ENCODE data around the gene MON2.
"Not testable (repeated sequence)": the region's sequence is repeated elsewhere in the genome, so short reads cannot be mapped to it uniquely, and the experiment has no call there.

MON2 gene

DNA sequence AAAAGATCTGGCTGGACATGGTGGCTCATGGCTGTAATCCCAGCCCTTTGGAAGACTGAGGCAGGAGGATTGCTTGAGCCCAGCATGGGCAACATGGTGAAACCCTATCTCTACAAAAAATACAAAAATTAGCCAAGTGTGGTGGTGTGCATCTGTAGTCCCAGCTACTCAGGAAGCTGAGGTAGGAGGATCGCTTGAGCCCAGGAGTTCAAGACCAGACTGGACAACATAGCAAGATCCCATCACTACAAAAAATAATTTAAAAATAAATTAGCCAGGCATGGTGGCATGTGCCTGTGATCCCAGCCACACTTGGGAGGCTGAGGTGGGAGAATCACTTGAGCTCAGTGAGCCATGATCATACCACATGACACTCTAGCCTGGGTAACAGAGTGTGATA, 92.7 kb downstream of the MON2 start:
- not testable (repeated sequence) for DNase-seq

DNA sequence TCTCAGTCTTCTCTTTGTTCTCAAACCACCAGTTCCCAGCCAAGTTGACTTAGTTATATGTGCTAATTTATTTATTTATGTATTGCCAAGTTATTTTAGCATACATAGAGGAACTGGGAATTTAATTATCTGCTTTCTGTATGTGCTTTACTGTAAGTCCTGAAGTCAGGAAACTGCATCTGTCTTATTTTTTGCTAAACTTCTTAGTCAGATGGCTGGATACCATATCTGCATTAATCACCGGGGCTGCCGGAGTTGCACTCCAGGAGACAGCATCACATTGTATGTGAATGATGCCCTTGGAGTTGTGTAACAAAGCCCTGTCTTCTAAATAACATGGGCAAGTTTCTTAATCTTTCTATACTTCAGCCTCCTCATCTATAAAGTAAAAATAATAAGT, 96.2 kb downstream of the MON2 start:
- DNase-seq, result no peak

DNA sequence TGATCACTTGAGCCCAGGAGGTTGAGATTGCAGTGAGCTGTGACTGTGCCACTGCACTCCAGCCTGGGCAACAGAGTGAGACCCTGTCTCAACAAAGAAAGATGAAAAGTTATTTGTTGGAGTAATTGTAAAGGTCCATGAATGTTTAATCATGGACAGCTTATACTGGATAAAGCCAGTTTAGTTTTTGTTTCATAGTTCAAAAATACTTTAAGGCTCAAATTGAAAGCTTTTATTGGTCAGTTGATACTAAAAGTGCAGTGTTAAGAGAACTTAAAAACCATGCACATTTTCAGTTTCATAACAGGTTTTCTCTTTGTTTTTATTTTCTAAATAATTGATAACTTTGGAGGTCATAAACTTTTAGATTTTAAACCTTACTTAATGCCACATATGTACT, 108.4 kb downstream of the MON2 start:
- DNase-seq, result no peak

DNA sequence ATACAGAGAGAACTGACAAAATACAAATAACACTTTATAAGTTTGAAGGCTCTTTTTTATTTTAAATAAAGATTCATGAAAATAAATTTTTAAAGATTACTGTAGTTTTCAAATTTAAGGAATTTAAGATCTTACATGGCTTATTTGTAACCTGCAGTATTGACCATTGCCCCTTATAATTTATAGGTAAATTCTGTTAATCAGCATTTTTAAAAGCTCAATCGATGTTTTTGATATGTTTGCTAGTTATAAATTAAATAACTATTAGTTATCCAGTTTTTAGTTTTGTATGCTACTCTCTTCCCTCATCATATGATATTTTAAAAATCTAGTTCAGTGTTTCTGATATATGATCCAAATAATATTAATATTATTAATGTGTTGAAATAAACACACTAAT, 109.9 kb downstream of the MON2 start:
- no peak for DNase-seq

DNA sequence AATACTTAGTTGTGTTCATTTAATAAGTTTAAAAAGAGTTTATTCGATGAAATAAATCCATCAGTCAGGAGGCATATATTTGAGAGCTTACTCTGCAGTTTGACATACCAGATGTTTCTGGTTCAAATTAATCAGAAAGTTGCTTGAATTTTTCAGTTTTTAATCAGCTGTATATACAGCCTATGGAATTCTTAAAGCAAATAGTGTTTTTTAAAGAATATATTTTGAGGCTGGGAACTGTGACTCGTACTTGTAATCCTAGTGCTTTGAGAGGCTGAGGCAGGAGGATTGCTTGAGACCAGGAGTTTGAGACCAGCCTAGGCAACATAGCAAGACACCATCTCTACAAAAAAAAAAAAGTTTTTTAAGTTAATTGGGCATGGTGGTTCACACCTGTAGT, 112.1 kb downstream of the MON2 start:
- no peak for DNase-seq

DNA sequence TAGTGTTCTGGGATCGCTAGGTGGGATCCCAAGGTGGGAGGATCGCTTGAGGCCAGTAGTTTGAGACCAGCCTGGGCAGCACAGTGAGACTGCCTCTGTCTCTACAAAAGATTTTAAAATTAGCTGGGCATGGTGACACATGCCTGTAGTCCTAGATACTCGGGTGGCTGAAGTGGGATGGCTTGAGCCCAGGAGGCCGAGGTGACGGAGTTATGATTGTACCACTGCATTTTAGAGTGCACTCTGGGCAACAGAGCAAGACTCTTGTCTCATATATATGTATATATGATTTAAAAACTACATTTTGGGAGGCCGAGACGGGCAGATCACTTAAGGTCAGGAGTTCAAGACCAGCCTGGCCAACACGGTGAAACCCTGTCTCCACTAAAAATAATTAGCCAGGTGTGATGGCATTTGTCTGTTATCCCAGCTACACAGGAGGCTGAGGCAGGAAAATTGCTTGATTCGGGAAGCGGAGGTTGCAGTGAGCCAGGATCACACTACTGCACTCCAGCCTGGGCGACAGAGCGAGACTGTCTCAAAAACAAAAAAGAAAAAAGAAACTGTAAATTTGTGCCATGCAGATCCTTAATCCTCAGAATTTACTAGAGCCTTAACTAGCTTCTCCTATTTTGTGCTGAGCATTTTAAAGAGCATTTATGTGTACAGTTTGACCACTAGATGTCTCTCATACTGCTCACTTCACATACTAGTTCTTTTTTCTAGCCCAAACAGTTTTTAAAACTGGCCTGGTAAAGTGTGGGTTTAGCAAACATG, 114.8 kb downstream of the MON2 start:
- DNase-seq, result peak; percentile 39

DNA sequence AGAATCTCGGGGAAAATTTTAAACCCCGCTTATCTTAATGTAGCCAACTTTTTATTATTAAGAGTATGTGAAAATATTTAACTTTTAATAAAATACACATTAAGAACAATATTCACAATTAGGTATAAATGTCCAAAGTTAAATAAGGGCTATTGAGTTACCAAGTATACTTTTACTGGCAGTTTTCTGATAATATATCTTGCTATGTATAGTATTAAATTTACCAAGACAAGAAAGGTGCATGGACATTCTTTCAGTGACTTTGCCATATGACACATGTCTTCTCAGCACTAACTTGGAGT, 115.4 kb downstream of the MON2 start:
- no peak for DNase-seq

DNA sequence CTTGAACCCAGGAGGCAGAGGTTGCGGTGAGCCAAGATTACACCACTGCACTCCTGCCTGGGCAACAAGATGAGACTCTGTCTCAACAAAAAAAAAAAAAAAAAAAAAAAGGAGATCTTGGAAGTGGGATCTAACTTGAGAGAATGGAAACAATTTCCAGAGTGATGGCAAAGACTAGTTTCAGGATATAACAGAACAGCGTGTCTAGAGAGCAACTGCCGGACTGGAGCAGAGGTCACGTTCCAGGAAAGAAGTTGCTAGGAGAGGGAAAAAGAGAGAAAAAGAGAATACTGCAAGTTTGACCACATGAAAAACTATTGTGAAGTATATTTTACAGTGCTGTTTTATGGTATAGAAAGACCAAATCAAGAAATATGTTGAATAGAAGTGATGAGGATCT, 118.0 kb downstream of the MON2 start:
- no peak for DNase-seq

DNA sequence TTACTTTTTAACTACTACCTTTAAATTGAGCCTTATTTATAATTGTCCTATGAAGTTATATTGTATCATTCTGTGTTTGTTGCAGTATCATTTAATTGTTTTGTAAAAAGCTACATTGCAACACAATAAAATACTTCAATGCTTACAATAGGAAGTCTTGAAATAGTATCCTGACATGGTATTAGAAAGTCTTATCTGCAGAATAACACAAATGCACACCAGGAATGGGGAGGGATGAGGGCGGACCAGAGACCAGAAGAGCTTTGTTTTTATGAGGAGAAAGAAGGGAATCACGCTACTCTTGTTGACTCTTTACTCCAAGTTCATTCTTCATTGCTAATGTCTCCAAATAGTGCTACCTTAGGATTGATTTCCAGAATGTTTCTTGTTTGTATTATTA, 120.2 kb downstream of the MON2 start:
- DNase-seq, result no peak

DNA sequence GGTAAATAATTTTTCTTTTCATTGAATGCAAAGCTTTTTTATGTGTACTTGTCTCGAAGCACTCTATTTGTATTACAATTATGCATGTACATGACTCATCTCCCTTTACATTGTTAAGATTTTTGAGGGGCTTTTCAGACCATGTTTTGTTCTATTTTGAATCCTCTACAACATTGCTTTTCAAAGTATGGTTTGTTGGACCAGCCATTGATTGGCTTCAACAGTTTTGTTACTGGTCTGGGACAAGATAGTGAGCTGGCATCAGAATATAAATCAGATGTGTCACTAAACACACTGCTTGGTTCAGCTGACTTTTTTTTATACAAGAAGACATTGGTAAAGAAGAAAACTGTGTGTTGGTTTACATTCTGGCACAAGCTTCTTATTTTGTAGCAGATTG, 122.3 kb downstream of the MON2 start:
- DNase-seq, result no peak

DNA sequence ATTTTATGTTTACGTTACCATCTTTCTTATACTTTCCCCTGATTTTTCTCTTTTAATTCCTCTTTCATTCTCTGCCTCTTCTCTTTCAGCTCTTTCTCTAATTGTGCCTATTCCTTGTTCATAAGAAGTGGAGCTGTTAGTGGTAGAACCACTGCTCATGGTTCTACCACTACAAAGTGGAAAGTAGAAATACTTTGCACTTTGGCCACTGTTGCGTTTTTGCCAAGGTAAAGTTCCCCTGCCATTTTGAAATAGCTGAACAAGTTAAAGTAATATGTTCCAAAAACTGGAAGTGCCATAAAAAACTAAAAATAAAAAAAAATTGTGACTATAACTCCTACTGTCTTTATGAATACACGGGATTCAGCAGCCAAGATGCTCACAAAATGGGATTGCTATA, 130.6 kb downstream of the MON2 start:
- no peak for DNase-seq

DNA sequence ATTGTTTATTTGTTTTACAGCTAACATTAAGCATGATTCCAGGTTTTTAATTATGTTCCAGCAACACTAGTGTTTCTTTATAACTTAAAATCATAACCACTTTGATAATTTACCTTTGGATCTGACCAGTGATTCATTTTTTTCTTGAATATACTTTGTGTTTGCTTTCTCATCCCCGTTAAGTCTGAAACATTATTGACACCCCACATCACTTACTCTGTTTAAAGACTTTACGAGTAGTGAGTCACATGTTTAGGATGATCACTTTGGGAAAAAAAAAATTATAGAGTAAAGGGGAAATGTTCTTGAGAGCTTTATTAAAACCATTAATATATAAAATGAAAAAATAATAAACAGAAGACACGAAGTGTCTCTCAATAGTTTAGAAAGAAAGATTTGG, 132.2 kb downstream of the MON2 start:
- no peak for DNase-seq

DNA sequence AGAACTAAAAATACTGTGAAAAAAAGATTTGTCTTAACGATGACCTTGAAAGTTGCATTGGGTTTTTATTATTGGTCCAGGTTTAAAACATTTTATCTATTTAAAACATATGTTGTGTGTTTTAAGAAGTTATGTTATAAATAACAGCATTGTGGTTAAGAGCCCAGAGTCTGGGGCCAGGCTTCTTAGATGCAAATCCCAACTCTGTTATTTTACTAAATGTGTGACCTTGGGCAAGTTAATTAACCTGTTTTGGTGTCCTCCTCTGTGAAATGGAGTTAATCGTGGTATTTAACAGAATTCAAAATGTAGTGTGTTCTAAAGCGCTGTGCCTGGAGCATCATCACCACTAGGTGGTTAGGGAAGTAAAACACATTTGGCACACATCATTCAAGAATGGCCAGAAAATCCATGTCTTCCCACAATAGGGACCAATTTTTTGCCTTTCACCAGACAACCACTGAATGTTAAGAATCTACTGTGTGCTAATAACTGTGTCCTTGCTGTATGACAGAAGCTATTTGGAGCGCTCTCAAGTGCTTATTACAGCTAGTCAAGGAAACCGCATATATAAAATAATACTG, 133.3 kb downstream of the MON2 start:
- DNase-seq, result no peak

DNA sequence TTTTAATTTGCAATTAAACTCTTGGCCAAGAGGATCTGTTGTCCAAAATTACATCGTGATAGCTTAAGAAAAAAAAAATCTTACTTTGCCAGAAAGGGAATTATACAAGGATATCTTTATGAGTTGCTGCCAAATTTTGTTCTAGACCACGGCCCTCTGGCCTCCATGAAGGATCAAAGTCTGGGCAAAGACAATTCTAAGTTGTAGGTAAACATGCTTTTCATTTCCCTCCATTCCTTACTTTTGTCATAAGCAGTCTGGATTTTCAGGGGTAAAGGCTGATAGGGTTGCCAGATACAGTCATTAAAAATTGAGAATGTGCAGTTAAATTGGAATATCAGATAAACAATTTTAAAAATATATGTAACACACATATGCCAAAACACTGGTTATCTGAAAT, 135.1 kb downstream of the MON2 start:
- DNase-seq, result no peak

DNA sequence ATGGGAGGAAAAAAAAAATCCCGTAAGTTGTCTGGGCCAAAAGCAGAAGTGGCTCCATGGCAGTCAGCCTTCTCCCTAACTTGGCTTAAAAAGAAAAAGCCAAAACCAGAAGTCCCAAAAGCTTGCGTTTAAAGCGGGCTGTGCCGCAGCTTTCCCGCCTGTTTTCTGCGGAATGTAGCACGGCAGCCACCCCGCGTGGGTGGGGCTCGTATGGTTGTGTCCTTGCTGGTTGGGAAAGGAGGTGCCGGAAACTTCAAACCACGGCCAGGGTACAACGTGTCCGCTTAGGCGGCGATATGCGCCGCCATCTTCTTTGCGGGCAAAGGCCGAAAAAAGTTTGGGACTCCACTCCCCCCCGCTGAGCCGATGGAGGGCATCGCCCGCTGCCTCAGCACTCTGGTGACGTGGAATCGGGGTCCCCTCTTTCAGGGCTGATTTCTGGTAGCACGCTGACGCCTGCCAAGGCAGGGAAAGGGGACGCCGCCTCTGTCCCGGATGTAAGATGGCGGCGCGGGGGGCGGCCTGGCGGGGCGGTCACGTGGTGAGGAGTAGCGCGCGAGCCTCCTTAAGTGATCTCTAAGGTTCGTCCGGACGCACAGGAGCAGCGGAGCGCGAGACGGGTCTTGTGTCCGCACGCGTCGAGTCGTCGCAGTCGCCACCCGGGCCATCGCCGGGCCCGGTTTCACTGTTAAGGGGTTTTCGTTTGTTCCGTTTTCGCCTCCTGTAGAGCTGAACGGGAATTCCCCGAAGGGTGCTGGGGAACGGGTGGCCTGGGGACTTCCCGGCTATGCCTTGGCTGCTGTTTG, 135.8 kb downstream of the MON2 start:
- peak; percentile 92 for DNase-seq

DNA sequence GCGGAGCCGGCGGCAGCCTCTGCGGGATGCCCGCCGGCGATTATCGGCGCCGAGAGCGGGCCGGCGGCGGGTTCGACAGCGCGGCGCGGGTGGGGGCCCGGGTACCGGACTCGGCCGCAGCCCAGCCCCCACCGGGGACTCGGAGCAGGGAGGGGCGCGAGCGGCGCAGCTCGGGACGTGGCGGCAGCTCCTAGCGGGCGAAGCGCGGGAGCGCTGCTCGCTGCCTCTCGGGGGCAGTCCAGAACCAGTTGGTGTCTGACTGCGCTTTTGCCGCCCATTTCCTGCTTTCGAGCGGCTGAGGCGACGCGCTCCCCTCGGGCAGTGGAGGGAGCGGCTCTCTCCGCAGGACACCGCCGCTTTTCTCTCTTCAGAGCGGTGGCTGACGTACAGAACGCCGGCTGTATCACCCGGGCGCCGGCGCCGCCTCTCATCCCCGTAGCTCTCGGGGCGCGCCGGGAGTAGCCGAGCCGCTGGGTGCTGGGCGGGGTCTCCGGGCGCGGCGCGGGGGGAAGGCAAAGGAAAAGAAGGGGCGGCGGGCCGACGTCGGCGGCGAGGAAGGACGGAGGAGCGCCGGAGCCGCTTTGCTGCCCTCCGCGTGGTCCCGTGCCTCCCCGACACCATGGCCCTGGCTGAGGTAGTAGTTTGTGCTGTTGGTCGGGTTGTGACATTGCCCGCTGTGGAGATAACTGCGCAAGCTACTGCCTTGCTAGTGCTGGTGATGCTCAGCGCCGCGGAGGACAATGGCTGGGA, 136.6 kb downstream of the MON2 start:
- peak; percentile 81 for DNase-seq

DNA sequence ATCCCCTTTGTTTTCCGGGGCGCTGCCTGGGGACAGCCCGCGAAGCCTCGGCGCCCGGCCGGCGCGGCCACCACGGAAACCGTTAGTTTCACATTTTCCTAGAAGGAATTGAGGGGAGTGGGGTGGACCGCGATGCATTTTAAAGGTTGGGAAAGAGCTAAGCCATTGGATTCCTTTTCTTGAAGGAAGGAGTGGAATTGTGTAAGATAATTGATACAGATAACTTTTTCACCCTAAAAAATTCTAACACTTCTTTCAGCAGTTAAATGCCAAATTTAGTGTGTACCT, 137.1 kb downstream of the MON2 start:
- no peak for DNase-seq

DNA sequence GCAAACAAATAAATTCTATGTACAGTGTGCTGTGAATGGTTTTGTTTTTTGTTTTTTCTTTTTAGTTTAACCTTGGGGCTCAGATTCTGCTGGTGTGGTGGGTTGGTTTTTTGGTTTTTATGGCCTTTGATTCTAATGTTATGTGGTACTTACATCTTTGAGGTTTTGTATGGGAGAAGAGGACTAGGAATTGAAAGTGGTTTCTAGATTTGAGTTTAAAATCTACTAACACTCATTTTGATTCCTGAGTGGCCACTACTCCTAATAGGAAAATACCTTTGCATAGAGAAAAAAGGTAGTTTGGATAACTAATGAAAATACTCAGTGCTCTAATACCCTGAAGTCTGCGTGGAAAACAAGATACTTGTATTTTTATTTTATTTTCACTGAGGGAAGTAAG, 137.7 kb downstream of the MON2 start:
- no peak for DNase-seq

DNA sequence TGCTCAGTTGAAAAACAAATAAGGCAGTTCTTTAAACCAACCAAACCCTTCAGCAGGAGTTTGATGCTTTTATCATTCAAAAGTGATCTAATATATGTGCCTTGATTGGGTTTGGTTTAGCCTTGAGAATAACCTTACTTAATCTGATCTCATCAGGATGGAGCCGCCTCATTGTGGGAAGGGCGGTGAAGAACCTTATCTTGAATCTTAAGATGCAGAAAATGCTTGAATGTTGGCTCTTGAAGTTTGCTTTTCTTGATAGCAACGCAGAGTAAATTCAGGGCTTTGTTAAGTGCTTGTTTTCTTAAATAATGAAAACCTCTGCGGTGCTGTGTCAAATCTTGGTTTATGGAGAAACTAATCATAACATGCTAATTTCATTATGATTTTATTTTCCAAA, 138.2 kb downstream of the MON2 start:
- DNase-seq, result no peak

DNA sequence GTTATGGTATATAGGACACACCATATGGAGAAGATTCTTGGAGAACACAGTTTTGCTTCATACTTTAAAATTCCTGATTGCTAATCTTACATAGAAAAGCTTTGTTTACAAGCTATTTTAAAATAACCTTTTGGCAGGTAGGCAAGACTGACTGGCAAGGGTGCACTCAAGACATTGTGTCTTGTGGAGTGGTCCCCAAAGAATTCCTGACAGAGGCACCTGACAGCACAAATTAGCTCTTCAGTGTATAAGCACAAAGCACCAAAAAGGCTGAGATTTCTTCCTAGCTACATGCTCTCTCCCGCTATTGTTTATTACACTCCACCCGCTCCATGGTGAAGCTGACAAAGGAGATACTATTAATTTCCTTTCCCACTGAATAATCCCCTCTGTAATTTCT, 139.4 kb downstream of the MON2 start:
- DNase-seq, result no peak

DNA sequence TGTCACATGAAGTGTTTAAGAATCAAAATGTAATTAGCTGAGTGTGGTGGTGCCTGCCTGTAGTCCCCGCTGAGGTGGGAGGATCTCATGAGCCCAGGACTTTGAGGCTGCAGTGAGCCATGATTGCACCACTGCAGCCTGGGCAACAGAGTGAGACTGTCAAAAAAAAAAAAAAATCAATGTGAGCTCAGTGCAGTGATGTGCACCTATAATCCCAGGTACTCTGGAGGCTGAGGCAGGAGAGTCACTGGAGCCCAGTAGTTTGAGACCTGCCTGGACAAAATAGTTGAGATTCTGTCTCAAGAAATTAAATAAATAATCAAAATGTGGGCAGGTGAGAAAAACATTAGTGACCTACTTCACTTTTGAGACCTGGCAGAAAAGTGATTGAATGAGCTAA, 140.0 kb downstream of the MON2 start:
- DNase-seq, result no peak

DNA sequence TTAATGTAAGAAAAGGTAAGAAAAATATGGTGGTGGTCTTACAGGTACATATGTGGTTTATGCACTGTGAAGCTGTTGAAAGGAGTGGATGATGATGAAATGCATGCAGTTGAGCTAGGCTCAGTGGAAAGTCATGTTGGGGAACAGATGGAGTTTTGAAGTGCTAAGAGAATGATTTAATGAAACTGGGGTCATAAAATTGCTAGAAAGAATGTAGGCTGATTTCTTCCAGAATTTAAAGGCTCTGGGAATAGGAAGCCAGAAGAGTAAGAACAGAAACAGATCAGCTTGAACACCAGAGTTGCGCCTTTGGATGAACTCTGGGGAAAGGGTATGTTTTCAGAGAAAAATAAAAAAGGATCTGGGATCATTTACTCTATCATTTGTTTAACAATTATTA, 146.5 kb downstream of the MON2 start:
- DNase-seq, result no peak

DNA sequence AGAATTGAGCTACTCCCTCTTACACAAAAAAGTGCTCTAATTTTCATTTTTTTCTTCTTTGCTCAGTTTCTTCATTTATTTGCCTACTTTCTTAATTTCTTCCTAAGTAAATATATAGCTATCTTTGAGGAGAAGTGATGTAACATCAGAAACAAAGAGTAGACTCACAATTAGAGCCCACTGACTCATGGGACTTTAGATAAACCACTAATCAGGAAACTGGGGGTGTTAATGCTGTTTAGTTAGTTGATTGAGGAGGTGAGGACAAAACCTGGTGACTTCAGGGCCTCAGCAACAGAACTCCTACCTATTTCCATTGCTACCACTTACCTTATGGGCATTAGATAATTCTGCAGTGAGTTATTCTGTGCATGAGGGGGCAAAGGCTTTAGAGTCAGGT, 151.7 kb downstream of the MON2 start:
- no peak for DNase-seq

DNA sequence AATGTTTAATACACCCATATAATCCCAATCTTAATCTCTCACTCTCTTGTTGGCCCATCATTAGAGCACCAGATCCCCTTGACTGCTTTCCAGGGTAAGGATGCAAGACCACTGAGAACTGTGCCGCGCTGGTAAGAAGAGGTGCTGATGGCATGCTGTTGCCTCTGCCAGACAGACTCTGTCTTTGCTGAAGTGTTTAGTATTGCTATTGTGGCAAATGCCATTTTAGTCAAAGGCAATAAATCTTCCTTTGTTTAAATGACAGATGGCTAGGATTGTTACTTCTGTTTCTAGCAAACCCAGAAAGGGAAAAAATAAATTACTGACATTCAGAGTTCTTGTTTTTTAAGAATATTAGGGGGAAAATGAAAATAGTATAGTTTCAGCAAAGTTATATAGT, 152.3 kb downstream of the MON2 start:
- peak; percentile 46 for DNase-seq

Measured in NCI-H345 (cell line).